ENCODE measurements around the gene PABPC1L.

Gene PABPC1L

DNA sequence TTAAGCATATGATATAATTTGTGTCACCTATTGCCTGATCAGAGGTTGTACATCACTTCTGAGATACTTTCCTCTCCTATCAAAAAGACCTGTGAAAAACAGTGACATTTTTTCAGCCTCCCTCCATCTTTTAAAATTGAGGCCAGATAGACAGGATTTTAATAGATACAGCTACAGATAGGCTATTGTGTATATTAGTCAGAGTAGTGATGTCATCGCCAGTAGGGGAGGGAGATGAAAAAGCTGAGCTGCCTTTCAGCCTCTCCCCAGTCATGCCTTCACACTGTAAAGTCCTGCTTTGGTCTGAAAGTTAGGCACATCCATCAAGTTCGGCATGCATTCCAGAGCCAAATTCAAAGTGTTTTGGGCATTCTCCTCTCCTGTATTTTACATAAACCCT lies 7.9 kb upstream of the PABPC1L start:
- no peak for DNase-seq

GRCh38 chr20:44904377-44904776 lies 5.5 kb upstream of the PABPC1L start:
- DNase-seq = no peak

DNA sequence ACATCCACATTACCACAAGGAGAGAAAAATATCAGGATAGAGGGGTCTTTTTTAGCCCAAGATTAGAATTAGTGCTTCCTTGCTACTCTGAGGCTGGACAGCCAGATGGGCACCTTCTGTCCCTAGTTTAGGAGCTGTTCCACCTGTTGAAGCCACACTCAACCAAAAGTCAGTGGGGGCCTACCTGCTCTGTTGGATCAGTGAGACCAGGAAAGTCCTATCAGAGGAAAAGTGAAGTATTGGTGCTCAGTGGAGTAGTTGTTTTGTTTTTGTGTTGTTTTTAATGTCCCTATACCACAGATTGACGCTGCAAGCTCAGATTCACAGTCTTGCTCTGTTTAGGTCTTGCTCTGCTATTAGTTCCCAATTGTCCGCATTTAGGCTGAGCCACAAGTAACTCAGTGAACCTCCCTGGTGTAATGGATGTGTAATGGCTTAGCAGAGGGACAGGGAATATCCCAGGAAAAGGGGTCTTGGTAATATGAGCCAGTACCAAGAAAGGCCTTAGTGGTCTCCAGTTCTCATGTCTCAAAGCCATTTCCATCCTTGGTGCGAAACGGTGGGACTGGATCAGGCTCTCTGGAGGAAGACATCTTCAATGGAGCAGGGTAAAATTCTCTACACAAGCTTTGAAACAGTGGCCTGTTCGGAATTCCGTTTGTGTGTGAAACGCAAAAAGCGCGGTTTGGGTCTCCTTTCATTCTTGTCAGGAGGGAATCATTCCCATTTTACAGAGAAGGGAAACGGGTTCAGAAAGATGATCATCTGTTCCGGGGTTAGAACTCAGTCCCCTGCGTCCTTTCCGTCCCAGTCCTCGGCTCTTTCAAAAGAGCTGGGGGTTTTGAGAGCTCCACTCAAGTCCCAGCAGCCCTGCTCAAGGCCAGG lies 631 bp upstream of the PABPC1L start:
- no peak for DNase-seq

DNA sequence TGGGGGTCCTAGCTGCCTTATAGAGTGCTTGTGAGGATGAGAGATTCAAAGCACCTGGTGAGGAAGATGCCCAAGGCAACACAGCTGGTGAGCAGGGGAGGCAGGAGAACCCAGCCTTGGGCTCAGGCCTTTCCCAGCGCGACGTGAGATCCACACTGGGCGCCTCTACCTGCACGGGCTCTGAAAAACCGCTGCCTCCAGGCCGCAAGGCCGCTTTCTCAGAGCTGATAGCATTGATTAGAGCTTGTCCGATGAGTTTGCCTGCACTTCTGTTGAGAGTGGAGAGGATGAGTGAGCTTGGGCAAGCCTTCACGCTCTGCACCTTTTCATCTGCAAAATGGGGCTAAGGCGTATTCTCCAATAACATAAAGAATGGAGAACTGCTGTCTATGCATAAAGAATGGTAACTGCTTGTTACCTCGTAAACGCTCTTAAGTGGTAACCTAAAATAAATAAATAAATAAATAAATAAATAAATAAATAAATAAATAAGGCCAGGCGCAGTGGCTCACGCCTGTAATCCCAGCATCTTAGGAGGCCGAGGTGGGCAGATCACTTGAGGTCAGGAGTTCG lies 916 bp downstream of the PABPC1L start:
- no peak for DNase-seq

- DNase-seq = peak; percentile 45
Measured at GRCh38 chr20:44911264-44911921, 1.5 kb downstream of the PABPC1L start.

DNA sequence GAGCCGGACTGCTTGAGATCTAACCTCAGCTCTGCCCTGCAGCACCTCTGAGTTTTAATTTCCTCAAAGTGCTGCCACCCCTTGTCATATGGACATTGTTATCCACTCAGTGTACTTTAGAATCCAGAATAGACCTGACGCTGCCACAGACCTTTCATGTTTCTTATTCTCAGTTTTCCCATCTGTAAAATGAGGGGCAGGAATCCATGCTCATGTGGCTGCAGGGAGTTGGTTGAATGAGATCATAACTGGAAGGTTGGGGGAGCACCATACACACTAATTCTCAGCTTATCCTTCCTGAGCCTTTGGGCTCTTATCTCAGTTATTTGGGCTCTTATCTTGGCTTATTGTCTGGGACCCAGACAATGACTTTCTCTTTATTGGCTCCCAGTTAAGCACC lies 2.3 kb downstream of the PABPC1L start:
- no peak for DNase-seq

- no peak for DNase-seq
Measured at GRCh38 chr20:44914924-44915323, 5.1 kb downstream of the PABPC1L start.

DNA sequence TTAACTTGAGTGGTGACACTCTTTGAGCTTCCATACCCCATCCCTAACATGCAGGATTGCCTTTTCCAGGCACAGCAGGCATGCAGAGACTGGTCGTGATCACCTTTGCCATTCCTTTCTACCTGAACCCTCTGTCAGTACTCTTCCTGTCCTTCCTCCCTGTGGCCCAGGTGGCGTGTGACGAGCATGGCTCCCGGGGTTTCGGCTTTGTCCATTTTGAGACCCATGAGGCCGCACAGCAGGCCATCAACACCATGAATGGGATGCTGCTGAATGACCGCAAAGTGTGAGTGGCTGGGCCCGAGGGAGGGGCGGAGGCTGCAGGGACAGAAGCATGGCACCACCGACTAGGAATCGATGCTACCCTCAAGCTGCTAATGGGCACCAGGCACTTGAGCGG lies 6.7 kb downstream of the PABPC1L start:
- no peak for DNase-seq

DNA sequence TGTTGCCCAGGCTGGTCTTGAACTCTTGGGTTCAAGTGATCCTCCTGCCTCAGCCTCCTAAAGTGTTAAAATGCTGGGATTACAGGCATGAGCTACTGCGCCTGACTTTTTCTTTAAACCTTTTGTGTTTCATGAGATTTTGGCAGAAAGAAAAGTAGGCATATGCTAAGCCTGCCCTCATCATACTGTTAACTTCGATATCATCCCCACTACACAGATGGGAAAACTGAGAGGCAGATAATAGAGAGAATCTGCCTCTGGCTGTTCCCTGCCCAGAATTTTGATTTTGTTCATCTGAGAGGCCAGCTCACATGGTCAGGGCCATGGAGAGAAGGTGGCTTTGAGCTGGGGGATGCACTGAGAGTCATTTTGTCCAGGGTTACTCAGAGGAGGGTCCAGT lies 7.5 kb downstream of the PABPC1L start:
- no peak for DNase-seq

GRCh38 chr20:44918342-44918741 lies 8.5 kb downstream of the PABPC1L start:
- no peak for DNase-seq

GRCh38 chr20:44918761-44919160 lies 8.9 kb downstream of the PABPC1L start:
- DNase-seq = no peak

DNA sequence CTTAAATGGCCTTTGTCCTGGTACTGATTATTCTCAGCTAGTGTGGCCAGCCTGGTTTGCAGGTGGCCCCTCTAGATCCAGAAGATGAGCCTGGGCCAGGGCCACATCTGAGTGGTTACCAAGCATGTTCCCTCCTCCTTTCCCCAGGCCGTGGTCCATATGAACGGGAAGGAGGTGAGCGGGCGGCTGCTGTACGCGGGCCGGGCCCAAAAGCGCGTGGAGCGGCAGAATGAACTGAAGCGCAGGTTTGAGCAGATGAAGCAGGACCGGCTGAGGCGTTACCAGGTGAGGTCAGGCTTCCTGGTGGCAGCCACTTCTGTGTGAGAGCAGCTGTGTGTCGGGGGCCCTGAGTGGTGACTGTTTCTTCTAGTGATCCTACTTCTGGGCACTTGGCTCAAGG lies 11.6 kb downstream of the PABPC1L start:
- no peak for DNase-seq

- no peak for DNase-seq
Measured at GRCh38 chr20:44924541-44924940, 14.7 kb downstream of the PABPC1L start.

GRCh38 chr20:44928595-44928994 lies 18.7 kb downstream of the PABPC1L start:
- no peak for DNase-seq

- DNase-seq = no peak
Measured at GRCh38 chr20:44930517-44931168, 20.8 kb downstream of the PABPC1L start.

DNA sequence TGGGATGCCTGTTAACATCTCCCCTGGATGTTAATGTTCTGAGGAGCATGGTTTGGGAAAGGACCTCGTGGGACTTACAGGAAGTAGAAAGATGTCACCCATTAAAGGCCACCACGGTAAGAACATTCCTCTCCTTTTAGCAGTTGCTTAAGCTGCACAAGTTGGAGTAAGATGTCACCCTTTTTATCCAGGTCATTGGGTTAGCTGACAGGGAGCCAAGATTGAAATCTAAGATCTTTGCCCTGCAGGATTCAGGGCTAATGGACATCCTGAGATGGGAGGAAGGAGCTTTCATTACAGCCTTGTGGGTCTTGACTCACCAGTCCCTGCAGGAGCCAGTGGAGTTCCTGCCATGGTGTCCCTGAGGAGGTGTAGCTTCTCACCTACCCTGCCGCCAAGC lies 22.1 kb downstream of the PABPC1L start:
- no peak for DNase-seq

DNA sequence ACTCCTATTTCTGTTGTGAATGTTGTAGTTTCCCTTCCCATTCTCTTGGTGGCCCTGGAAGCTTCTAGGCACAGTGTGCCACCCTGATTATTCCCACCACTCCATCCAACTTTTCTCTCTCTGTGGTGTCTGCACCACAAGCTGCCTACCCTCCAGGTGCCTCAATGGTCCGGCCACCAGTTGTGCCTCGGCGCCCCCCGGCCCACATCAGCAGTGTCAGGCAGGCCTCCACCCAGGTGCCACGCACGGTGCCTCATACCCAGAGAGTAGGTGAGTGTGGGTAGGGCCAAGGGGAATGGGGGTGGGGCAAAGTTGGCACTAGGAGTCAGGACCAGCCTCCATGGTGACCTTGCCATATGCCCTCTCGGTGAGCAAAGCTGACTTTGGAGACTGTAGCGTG lies 23.1 kb downstream of the PABPC1L start:
- DNase-seq = no peak

DNA sequence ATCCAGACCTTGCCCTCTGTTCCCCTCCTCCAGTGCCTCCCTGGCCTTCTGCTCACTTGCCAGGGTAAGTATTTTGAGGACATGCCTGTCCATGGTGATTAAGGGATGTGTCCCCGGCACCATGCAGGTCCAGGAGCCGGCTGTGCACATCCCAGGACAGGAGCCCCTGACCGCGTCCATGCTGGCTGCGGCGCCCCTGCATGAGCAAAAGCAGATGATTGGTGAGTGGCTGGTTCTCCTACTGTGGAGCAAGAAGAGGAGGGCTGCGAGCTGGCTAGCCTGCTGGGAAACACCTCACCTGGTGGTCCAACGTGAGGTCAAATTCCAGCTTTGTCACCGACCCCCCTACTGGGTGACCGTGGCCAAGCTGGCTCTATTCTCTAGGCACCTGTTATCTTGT lies 26.6 kb downstream of the PABPC1L start:
- no peak for DNase-seq

DNA sequence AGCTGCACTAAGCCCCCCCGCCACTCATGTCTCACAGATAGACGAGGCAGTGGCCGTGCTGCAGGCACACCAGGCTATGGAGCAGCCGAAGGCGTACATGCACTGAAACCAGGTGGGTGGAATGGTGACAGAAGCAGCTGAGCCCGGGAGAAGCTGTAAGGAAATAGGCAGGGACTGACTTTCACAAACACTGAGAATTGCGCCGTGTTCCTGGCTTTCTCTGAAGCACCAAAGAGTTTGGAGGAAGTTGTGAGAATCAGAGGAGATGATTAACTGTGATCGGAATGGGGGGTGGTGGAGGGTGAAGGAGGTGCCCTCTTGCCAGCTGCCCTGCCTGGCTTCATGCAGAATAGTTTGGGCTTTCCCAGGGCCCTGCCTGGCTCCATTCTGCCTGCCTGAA lies 28.8 kb downstream of the PABPC1L start:
- no peak for DNase-seq

DNA sequence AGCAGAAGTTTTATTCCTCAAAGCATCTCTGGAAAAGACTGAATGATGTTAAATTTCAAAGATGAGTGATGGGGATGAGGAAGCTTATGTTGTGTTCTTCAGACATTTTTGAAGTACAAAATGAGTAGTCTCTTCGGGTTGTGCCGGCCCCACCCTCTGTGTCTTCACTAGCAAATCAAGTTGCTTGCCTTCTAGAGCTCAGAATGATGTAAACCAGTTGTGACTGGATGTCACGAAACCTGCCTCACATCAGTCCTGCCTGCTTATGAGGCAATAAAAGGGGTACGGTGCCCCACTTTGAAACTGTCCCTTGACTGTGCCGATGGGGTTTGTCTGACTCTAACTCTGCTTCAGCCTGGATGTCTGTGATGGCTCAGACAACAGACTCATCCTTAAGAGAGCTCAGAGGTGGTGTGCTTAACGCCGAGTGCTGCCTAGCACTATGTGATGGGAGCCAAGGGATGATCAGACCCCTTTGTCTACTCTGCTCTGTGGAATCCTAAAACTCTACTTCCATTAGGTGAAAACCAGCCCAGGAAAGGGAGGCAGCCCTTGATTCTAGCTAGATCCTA lies 31.3 kb downstream of the PABPC1L start:
- DNase-seq = no peak

- no peak for DNase-seq
Measured at GRCh38 chr20:44942264-44942973, 32.6 kb downstream of the PABPC1L start.

DNA sequence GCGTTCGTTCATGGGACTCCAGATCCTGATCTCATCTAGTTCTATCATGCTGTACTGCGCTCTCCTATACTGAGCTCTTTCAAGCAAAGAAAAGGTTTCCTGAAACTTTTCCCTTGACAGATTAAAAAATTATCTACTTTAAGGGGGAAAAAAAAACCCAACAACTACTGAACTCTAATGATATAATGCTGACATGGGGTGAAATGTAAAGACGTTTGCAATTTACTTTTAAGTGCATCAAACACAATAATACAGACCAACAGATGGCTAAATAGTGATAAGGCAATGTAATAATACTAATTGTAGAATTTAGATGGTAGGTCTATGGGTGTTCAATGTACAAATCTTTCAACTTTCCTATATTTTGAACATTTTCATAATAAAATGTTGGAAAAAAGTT lies 34.0 kb downstream of the PABPC1L start:
- DNase-seq = no peak

DNA sequence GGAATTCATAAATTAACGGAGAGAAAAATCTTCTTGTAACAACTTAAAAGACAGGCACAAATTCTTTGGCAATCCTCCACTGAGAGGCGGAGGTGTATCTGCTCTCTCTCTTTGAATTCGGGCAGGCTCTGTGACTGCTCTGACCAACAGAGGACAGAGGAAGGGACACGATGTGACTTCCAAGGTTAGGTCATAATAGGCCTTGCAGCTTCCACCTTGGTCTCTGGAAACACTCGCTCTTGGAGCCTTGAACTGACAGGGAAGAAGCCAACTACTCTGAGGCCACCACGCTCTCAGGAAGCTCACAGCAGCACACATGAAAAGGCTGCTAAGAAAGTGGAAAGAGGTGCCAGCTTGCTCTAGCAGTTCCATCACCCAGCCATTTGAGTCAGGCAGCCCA lies 35.4 kb downstream of the PABPC1L start:
- DNase-seq = no peak

All from NCI-H510A treated with DMSO at 0.1 percent for 48 hours (cell line).